Astrocyte (in vitro differentiated cells and primary cell): ENCODE data around the gene DCDC1. TPM values are rescaled to one million over a fixed set of nuclear protein-coding genes. Genes with fewer than 3 reads are reported as not detected.

ENCODE experiments used
- DNase-seq: peaks from one replicate; pipeline ENCODE4 v3.0.0-alpha.2; 2010; ENCODE audit warnings: low read depth
- FAIRE-seq: peaks from 2 replicates; lab custom pipeline; 2011; peaks lifted over from hg19 to GRCh38; lab: Jason Lieb, UNC
- H2AFZ ChIP-seq: 2 replicates; pipeline ENCODE4 v1.6.0; 2012; ENCODE audit warnings: low read depth, low read length, inconsistent platforms
- H3K27ac ChIP-seq: 2 replicates; pipeline ENCODE4 v1.5.1; 2011; ENCODE audit warnings: low read depth, low read length, inconsistent platforms
- H3K27me3 ChIP-seq: 2 replicates; pipeline ENCODE4 v1.6.0; 2011; ENCODE audit warnings: low read length, inconsistent platforms; ENCODE audit not compliant: insufficient read depth
- H3K36me3 ChIP-seq: 2 replicates; pipeline ENCODE4 v1.5.1; 2011; ENCODE audit warnings: low read length, inconsistent platforms; ENCODE audit not compliant: insufficient read depth
- H3K4me1 ChIP-seq: 2 replicates; pipeline ENCODE4 v1.5.1; 2011; ENCODE audit warnings: low read length, inconsistent platforms; ENCODE audit not compliant: insufficient read depth
- H3K4me2 ChIP-seq: 2 replicates; pipeline ENCODE4 v1.6.0; 2012; ENCODE audit warnings: low read length, inconsistent platforms
- H3K4me3 ChIP-seq: 2 replicates; pipeline ENCODE4 v1.5.1; 2011; ENCODE audit warnings: low read depth, mild to moderate bottlenecking, low read length, inconsistent platforms; ENCODE audit not compliant: insufficient read depth
- H3K79me2 ChIP-seq: 2 replicates; pipeline ENCODE4 v1.6.0; 2012; ENCODE audit warnings: mild to moderate bottlenecking, low read length, inconsistent platforms; ENCODE audit not compliant: insufficient read depth
- H3K9ac ChIP-seq: 2 replicates; pipeline ENCODE4 v1.6.0; 2012; ENCODE audit warnings: mild to moderate bottlenecking, low read length, inconsistent platforms
- H3K9me3 ChIP-seq: 2 replicates; pipeline ENCODE4 v1.5.1; 2012; ENCODE audit warnings: low read depth, mild to moderate bottlenecking, low read length, inconsistent platforms; ENCODE audit not compliant: insufficient read depth
- H4K20me1 ChIP-seq: 2 replicates; pipeline ENCODE4 v1.6.0; 2012; ENCODE audit warnings: low read length, inconsistent platforms; ENCODE audit not compliant: insufficient read depth
- H3K27ac Mint-ChIP-seq: one replicate; pipeline ENCODE4 v1.8.0; 2021; ENCODE audit warnings: mild to moderate bottlenecking, mixed read lengths; ENCODE audit not compliant: unreplicated experiment
- H3K27me3 Mint-ChIP-seq: one replicate; pipeline ENCODE4 v1.8.0; 2021; ENCODE audit warnings: low read depth, mixed read lengths; ENCODE audit not compliant: unreplicated experiment
- H3K36me3 Mint-ChIP-seq: one replicate; pipeline ENCODE4 v1.8.0; 2021; ENCODE audit warnings: low read depth, mixed read lengths; ENCODE audit not compliant: unreplicated experiment
- H3K4me1 Mint-ChIP-seq: one replicate; pipeline ENCODE4 v1.8.0; 2021; ENCODE audit warnings: low read depth, mixed read lengths; ENCODE audit not compliant: unreplicated experiment
- H3K4me3 Mint-ChIP-seq: one replicate; pipeline ENCODE4 v1.8.0; 2021; ENCODE audit warnings: mild to moderate bottlenecking, moderate library complexity, mixed read lengths; ENCODE audit not compliant: unreplicated experiment
- H3K9me3 Mint-ChIP-seq: one replicate; pipeline ENCODE4 v1.8.0; 2021; ENCODE audit warnings: mild to moderate bottlenecking, mixed read lengths; ENCODE audit not compliant: unreplicated experiment
- EZH2 ChIP-seq: IDR thresholded peaks from 2 replicates; pipeline ENCODE4 v1.6.1; 2012; ENCODE audit warnings: mild to moderate bottlenecking, low read length, inconsistent platforms; ENCODE audit not compliant: insufficient read depth
- total RNA-seq: library from RNA; stranded (reverse); gene quantifications from 2 replicates; pipeline ENCODE4 v1.2.1, GENCODE V29; 2021
- TF ChIP-seq, protein P1 (sequence below): IDR thresholded peaks from 2 replicates; pipeline ENCODE4 v1.5.1; 2011; ENCODE audit warnings: low read depth, mild to moderate bottlenecking, inconsistent platforms, low read length, moderate library complexity; ENCODE audit not compliant: insufficient read depth

Gene DCDC1
- total RNA-seq, 1 donor from 2014 or later = 1.4 TPM

DNA sequence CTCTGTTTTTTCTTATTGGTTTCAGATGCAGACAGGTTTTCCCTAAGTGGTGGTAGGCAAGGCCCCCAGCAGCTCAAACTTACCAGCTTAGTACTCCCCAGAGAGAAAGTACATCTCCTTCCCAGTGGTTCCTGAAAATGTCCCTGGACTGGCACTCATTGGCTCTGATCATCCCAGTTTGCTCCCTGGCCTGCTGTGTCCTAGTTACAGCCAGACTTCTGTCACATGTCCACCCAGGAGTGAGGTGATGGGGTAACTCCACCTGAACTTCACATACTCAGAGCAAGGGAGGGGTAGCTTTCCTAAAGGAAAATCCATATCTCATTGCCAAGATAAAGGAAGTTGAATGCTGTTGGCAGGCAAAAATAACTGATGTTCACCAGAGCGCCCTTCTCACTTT is 546.4 kb downstream of the DCDC1 start:
- H3K4me3 Mint-ChIP-seq = no peak overlapping the region
- peaks cover 4% of the 10 kb centered on the region for H3K27me3 Mint-ChIP-seq
- no peak overlapping the region for H3K4me3 ChIP-seq
- H3K79me2 ChIP-seq = no peaks in the 10 kb centered on the region
- FAIRE-seq (no peak), DNase-seq (no peak)
- H3K9me3 Mint-ChIP-seq = no peaks in the 10 kb centered on the region
- no peak for TF ChIP-seq EZH2
- TF ChIP-seq, protein P1, sequence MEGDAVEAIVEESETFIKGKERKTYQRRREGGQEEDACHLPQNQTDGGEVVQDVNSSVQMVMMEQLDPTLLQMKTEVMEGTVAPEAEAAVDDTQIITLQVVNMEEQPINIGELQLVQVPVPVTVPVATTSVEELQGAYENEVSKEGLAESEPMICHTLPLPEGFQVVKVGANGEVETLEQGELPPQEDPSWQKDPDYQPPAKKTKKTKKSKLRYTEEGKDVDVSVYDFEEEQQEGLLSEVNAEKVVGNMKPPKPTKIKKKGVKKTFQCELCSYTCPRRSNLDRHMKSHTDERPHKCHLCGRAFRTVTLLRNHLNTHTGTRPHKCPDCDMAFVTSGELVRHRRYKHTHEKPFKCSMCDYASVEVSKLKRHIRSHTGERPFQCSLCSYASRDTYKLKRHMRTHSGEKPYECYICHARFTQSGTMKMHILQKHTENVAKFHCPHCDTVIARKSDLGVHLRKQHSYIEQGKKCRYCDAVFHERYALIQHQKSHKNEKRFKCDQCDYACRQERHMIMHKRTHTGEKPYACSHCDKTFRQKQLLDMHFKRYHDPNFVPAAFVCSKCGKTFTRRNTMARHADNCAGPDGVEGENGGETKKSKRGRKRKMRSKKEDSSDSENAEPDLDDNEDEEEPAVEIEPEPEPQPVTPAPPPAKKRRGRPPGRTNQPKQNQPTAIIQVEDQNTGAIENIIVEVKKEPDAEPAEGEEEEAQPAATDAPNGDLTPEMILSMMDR = no peak
- no peak overlapping the region for H2AFZ ChIP-seq
- H3K27ac ChIP-seq = no peak overlapping the region
- H3K4me1 ChIP-seq = no peaks in the 10 kb centered on the region
- H3K4me1 Mint-ChIP-seq = no peaks in the 10 kb centered on the region
- no peaks in the 10 kb centered on the region for H3K27me3 ChIP-seq
- H3K36me3 Mint-ChIP-seq = no peaks in the 10 kb centered on the region
- no peak overlapping the region for H3K4me2 ChIP-seq
- H3K27ac Mint-ChIP-seq = no peak overlapping the region
- H4K20me1 ChIP-seq = no peaks in the 10 kb centered on the region
- no peaks in the 10 kb centered on the region for H3K36me3 ChIP-seq
- H3K9ac ChIP-seq = no peak overlapping the region
- no peaks in the 10 kb centered on the region for H3K9me3 ChIP-seq

DNA sequence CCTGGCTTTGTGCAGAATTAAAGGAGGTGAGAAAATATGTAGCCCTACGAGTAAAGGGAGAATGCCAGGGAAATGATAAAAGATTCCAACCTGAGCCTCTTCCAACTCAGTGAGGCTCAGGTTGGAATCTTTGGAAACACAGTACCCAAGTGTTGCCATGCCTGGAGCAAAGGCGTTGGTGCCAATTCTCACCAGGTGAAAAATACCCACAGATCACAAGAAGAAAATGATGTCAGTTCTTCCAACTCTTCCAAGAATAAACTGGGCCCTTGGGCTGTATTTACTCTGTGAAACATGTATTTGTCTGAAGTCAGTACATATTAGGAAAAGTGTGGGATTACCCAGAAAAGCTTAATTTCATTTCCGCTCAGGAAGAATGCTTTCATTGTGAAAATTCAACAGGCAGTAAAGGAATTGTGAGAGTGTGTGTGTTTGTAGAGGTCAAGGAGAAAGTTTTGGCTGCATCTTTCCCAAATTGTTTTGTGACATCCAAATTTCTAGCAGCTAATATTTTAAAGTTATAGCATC is 548.0 kb downstream of the DCDC1 start:
- Mint-ChIP-seq H3K4me3 (no peak overlapping the region), H3K27me3 (peaks cover 8% of the 10 kb centered on the region), H3K36me3 (no peaks in the 10 kb centered on the region), H3K27ac (no peak overlapping the region), H3K9me3 (no peaks in the 10 kb centered on the region), H3K4me1 (no peaks in the 10 kb centered on the region)
- H2AFZ ChIP-seq = no peak overlapping the region
- no peak overlapping the region for H3K9ac ChIP-seq
- no peaks in the 10 kb centered on the region for H3K27me3 ChIP-seq
- H3K4me2 ChIP-seq = no peak overlapping the region
- DNase-seq (no peak), FAIRE-seq (no peak)
- H3K4me1 ChIP-seq = no peaks in the 10 kb centered on the region
- no peaks in the 10 kb centered on the region for H3K36me3 ChIP-seq
- no peak for TF ChIP-seq EZH2
- TF ChIP-seq, protein P1 = no peak
- H3K79me2 ChIP-seq = no peaks in the 10 kb centered on the region
- no peak overlapping the region for H3K4me3 ChIP-seq
- no peaks in the 10 kb centered on the region for H3K9me3 ChIP-seq
- H4K20me1 ChIP-seq = no peaks in the 10 kb centered on the region
- no peak overlapping the region for H3K27ac ChIP-seq

DNA sequence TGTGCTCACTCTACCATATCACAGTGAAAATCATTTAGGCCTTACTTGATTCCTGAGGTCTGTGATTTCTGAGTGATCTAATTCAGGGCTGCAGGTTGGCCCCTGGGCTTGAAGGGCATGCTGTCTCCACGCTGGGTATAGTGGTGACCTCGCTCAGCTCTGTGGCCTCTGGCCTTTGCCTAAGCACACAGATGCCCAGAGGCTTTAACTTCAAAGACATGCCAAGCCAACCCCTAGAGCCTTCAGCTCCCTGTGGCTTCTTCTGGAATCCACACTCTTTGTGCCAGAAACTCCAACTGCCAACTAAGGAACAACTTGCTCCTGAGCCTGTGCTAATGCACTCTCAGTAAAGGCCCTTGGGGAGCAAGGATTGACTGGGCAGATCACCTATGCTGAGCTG is 550.8 kb downstream of the DCDC1 start:
- no peaks in the 10 kb centered on the region for H3K9me3 Mint-ChIP-seq

More for the DNA sequence above, 550.8 kb downstream of the DCDC1 start:
- H3K4me3 Mint-ChIP-seq = no peak overlapping the region
- H3K4me3 ChIP-seq = no peak overlapping the region
- peaks cover 9% of the 10 kb centered on the region for H3K27me3 Mint-ChIP-seq
- no peaks in the 10 kb centered on the region for H3K27me3 ChIP-seq
- DNase-seq (no peak), FAIRE-seq (no peak)
- no peak overlapping the region for H3K27ac Mint-ChIP-seq
- no peaks in the 10 kb centered on the region for H3K4me1 ChIP-seq
- H3K27ac ChIP-seq = no peak overlapping the region
- H3K4me2 ChIP-seq = no peak overlapping the region
- no peaks in the 10 kb centered on the region for H4K20me1 ChIP-seq
- no peaks in the 10 kb centered on the region for H3K36me3 Mint-ChIP-seq
- no peak overlapping the region for H2AFZ ChIP-seq
- H3K79me2 ChIP-seq = no peaks in the 10 kb centered on the region
- H3K9me3 ChIP-seq = no peaks in the 10 kb centered on the region
- H3K9ac ChIP-seq = no peak overlapping the region
- H3K36me3 ChIP-seq = no peaks in the 10 kb centered on the region
- TF ChIP-seq, protein P1 = no peak
- no peak for TF ChIP-seq EZH2
- H3K4me1 Mint-ChIP-seq = no peaks in the 10 kb centered on the region
